Heart left ventricle (tissue), 16 donors: ENCODE results near the gene SERPINB12. TPM values are rescaled to one million over a fixed set of nuclear protein-coding genes. Genes with fewer than 3 reads are reported as not detected.
A peak's percentile ranks its signal among the peaks of the same experiment; 100 is the strongest.

Source experiments
- ATAC-seq, 4 donors: fragments of 200-7000 bp; cut with Tn5 transposase; one replicate each; pipeline ENCODE4 v1.9.1; 2020 to 2022; ENCODE audit warnings: moderate library complexity in 4 of 4, mild to moderate bottlenecking in 3 of 4, moderate number of reproducible peaks in 1 of 4
- DNase-seq, 5 donors: peaks; one replicate each; pipeline ENCODE4 v3.0.0-alpha.2; 2020
- H3K27ac ChIP-seq, 12 donors: fragments of 200-600 bp; sonication (generic) in 4 of 12; one replicate each; pipeline versions ENCODE4 v1.5.0 to v1.8.0; 2016 to 2022; ENCODE audit warnings: mild to moderate bottlenecking in 2 of 12
- H3K27me3 ChIP-seq, 9 donors: fragments of 200-600 bp; sonication (generic) in 2 of 9; one replicate each; pipeline versions ENCODE4 v1.5.1 to v1.8.0; 2016 to 2022; ENCODE audit warnings: mild to moderate bottlenecking in 3 of 9
- H3K36me3 ChIP-seq, 9 donors: fragments of 200-600 bp; sonication (generic) in 2 of 9; one replicate each; pipeline versions ENCODE4 v1.5.0 to v1.8.0; 2018 to 2022; ENCODE audit warnings: mild to moderate bottlenecking in 2 of 9
- H3K4me1 ChIP-seq, 12 donors: fragments of 200-600 bp; sonication (generic) in 4 of 12; one replicate each; pipeline versions ENCODE4 v1.5.0 to v1.8.0; 2016 to 2022; ENCODE audit warnings: mild to moderate bottlenecking in 3 of 12
- H3K4me3 ChIP-seq, 12 donors: fragments of 200-600 bp; sonication (generic) in 4 of 12; one replicate each; pipeline versions ENCODE4 v1.5.0 to v1.8.0; 2017 to 2022; ENCODE audit warnings: mild to moderate bottlenecking in 9 of 12, moderate library complexity in 4 of 12
- H3K9me3 ChIP-seq, 12 donors: fragments of 200-600 bp; sonication (generic) in 4 of 12; one replicate each; pipeline versions ENCODE4 v1.5.0 to v1.8.0; 2016 to 2022; ENCODE audit warnings: mild to moderate bottlenecking in 1 of 12
- POLR2A ChIP-seq, 2 donors: fragments of 450-650 bp; IDR thresholded peaks; one replicate each; pipeline ENCODE4 v1.6.1; 2017; ENCODE audit warnings: antibody characterized with exemption in 2 of 2, mild to moderate bottlenecking in 2 of 2, moderate library complexity in 2 of 2
- WGBS, 4 donors: extraction: QIAGEN DNeasy Blood & Tissue Kit in 2 of 4; methylation state at CpG; one replicate each; pipeline versions ENCODE4 v1.1.5 to v1.1.7; 2013 to 2018; 5-methylcytosine and 5-hydroxymethylcytosine counted together
- intact Hi-C, 10 donors: fragments of 100-400 bp; cut with DNase I; formaldehyde crosslinking; loops; one replicate each; pipeline versions ENCODE4 v1.11.1 to v1.14.2; 2022
- polyA plus RNA-seq, 2 donors: library from polyadenylated mRNA; stranded (reverse); fragments of 200-250 nt; gene quantifications; one replicate each; pipeline ENCODE4 v1.2.3, GENCODE V29; 2013
- total RNA-seq, 9 donors: library from RNA; depleted of rRNA in 2 of 9; stranded (reverse); fragments of >200 nt in 2 of 9; fragmentation: NEBNext Ultra II Directional in 3 of 9; extraction: Animal tissue kit (Norgen Biotek cat#: 25700) in 3 of 9; gene quantifications; one replicate each; pipeline versions ENCODE4 v1.1.0 to v1.2.4, GENCODE V29; 2016 to 2023
- TF ChIP-seq, protein P1 (sequence below), 12 donors: fragments of 200-600 bp; sonication (generic) in 4 of 12; IDR thresholded peaks; one replicate each; pipeline versions ENCODE4 v1.5.0 to v1.8.0; 2018 to 2022; ENCODE audit warnings: antibody characterized with exemption in 12 of 12, mild to moderate bottlenecking in 5 of 12
- donor health status: ischemic (EF 13 %, LVEDD 7.1; RV severe dilation, severe dysfunction).
- donor health status: healthy with polysubstance abuse.
- donor health status: DM: no; HTN: yes; CAD: no.
- donor health status: DM: no; HTN: no; CAD: no.
- donor health status: ischemic (EF 25% LVEDD 6.9; RV normal size, moderate dysfunction).
- donor health status: ischemic (EF 25% LVEDD 5.7; RV mildly dilated, moderate dysfunction).
- donor health status: healthy.
- donor health status: DM: yes; HTN: yes; CAD: no.
- donor health status: ischemic (EF 35%, LVEDD 5.7; RV mildly dilated, moderate dysfunction).
- donor health status: nonischemic (EF 11% LVEDD 7.7; RV severe dilation, severe dysfunction).
- donor health status: DM: yes; HTN: yes; CAD: no.
- donor health status: PGD.
- donor health status: ischemic (EF 29% LVEDD 5.4; RV normal size, mild dysfunction).
- donor health status: nonischemic (EF 23%, LVEDD 6.1; RV moderate dilation, normal function).

The SERPINB12 gene
- total and polyA plus RNA-seq, 11 donors: not detected

DNA sequence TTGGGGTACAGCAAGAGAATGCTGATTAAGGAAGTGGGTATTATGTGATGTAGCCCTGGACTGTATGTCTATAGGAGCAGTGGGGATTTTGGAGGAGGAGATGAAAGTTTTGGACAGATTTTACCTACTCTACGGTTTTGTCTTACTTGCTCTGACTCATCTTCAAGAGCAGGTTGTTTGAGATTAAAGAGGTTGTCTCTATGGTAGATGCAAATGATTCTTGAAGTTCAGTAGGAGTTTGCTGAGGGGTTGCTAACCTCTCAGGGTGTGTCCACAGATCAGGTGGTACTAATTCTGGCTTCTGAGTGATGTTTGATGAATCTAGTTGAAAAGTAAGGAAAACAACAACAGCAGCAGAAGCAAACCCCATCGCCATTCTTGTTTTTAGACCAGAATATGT is 9.7 kb upstream of the SERPINB12 start:
- H3K4me1 ChIP-seq: no peaks in the 10 kb centered on the region

DNA sequence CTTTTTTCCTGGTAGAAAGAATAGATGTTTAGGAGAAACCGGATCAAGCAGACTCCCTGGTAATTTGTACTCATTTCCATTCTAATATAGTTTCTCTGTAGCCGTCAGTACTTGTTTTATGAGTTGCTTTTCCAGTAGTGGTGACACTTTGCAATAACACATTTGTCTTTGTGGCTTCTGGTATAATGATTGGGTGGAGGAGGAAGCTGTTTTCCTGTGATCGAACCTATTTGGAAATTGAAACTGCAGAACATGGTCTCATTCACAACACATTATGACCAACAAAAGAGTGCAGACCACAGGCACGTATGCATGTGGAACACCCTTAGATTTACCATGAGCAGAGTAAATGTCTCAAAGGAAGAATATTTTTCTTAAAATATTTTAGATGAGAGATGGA is 7.6 kb upstream of the SERPINB12 start:
- WGBS, 4 donors: 49 to 62% (median 53%) methylated on average over 4 of the region's 4 CpGs
- TF ChIP-seq POLR2A (IDR thresholded peaks at IDR 0.05): no peak
- TF ChIP-seq, protein P1, sequence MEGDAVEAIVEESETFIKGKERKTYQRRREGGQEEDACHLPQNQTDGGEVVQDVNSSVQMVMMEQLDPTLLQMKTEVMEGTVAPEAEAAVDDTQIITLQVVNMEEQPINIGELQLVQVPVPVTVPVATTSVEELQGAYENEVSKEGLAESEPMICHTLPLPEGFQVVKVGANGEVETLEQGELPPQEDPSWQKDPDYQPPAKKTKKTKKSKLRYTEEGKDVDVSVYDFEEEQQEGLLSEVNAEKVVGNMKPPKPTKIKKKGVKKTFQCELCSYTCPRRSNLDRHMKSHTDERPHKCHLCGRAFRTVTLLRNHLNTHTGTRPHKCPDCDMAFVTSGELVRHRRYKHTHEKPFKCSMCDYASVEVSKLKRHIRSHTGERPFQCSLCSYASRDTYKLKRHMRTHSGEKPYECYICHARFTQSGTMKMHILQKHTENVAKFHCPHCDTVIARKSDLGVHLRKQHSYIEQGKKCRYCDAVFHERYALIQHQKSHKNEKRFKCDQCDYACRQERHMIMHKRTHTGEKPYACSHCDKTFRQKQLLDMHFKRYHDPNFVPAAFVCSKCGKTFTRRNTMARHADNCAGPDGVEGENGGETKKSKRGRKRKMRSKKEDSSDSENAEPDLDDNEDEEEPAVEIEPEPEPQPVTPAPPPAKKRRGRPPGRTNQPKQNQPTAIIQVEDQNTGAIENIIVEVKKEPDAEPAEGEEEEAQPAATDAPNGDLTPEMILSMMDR (IDR thresholded peaks at IDR 0.05): no peak
- ATAC-seq (no peak), DNase-seq (no peak)
- intact Hi-C loops: loop anchor here in 1 of 10 donors (5.0 kb wide), 1 partner anchor 123 kb away; no protein-coding TSS in a partner anchor
- H3K36me3 ChIP-seq: no peaks in the 10 kb centered on the region
- no peak overlapping the region for H3K4me3 ChIP-seq
- H3K4me1 ChIP-seq: no peaks in the 10 kb centered on the region
- peaks cover 0 to 3% (median 0%) of the 10 kb centered on the region in 12 donors for H3K9me3 ChIP-seq
- H3K27ac ChIP-seq: peak overlapping the region in 1 of 12 donors; percentile 1
- no peaks in the 10 kb centered on the region for H3K27me3 ChIP-seq

More for the DNA sequence above, 9.7 kb upstream of the SERPINB12 start:
- H3K27ac ChIP-seq: no peak overlapping the region
- TF ChIP-seq POLR2A (IDR thresholded peaks at IDR 0.05): no peak
- TF ChIP-seq, protein P1 (IDR thresholded peaks at IDR 0.05): no peak
- ATAC-seq (no peak), DNase-seq (no peak)
- H3K36me3 ChIP-seq: no peaks in the 10 kb centered on the region
- intact Hi-C loops: no loop called here
- WGBS, 4 donors: 88 to 100% (median 90%) methylated on average over 2 of the region's 2 CpGs
- H3K27me3 ChIP-seq: no peaks in the 10 kb centered on the region
- H3K4me3 ChIP-seq: no peak overlapping the region
- peaks cover 0 to 3% (median 0%) of the 10 kb centered on the region in 12 donors for H3K9me3 ChIP-seq

DNA sequence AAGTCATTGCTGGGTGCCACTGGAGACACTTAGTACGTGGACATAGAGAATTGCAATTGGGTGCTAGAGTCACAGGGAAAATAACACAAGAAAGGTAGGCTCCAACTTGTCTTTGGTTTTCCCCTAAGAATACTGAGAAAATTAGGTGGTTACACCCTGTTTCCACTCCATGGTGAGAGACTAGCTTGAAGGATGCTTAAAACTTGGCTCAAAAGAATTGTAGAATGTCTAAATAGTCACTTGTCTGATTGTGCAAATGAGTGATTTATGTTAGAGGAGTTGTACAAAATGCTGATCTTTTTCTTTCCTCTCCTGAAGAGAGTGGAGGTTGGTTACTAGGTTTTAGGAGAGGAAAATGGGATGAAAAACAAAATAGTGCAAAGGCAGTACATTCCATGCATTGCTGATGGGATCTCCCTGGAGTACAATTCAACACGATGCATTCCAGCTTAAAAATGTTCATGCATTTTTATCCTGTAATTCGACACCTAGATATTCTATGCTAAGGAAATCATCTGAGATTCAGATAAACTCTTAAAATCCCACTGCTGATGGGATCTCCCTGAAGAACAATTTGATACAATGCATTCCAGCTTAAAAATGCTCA is 2.2 kb upstream of the SERPINB12 start:
- no peak for TF ChIP-seq POLR2A (IDR thresholded peaks at IDR 0.05)
- TF ChIP-seq, protein P1 (IDR thresholded peaks at IDR 0.05): no peak
- no peaks in the 10 kb centered on the region for H3K27me3 ChIP-seq
- H3K27ac ChIP-seq: no peak overlapping the region
- H3K36me3 ChIP-seq: no peaks in the 10 kb centered on the region
- ATAC-seq: no peak
- H3K9me3 ChIP-seq: peaks cover 0 to 3% (median 0%) of the 10 kb centered on the region in 12 donors
- H3K4me3 ChIP-seq: no peak overlapping the region
- no peaks in the 10 kb centered on the region for H3K4me1 ChIP-seq
- WGBS, 4 donors: 47 to 58% (median 54%) methylated on average over 3 of the region's 3 CpGs
- no peak for DNase-seq
- intact Hi-C loops: loop anchor here in 1 of 10 donors (5.0 kb wide), 1 partner anchor 117 kb away; no protein-coding TSS in a partner anchor

DNA sequence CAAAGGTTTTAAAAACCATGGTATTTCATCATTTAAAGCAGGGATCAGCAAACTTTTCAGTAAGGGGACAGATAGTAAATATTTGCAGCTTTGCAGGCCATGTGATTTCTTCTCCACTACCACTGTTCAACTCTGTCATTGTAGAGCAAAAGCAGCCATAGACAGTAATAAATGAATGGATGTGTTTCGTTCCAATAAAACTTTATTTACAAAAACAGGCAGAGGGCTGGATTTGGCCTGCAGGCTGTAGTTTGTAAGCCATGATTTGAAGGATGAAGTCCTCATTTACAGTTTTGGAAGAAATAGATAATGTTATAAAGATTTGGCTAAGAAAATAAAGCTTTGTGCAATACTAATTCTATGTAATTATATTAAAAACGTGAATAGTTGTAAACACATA is 1.8 kb downstream of the SERPINB12 start:
- intact Hi-C loops: no loop called here
- 90 to 96% (median 91%) methylated on average over 2 of the region's 2 CpGs for WGBS, 4 donors

More for the DNA sequence above, 1.8 kb downstream of the SERPINB12 start:
- no peak overlapping the region for H3K27ac ChIP-seq
- no peak overlapping the region for H3K4me3 ChIP-seq
- H3K36me3 ChIP-seq: no peaks in the 10 kb centered on the region
- DNase-seq: no peak
- ATAC-seq: no peak
- no peaks in the 10 kb centered on the region for H3K27me3 ChIP-seq
- no peaks in the 10 kb centered on the region for H3K9me3 ChIP-seq
- H3K4me1 ChIP-seq: no peaks in the 10 kb centered on the region
- TF ChIP-seq, protein P1 (IDR thresholded peaks at IDR 0.05): no peak
- TF ChIP-seq POLR2A (IDR thresholded peaks at IDR 0.05): no peak
